Breast epithelium (tissue), 4 donors: ENCODE measurements around the gene MGAT4C. TPM values are rescaled to one million over a fixed set of nuclear protein-coding genes. Genes with fewer than 3 reads are reported as not detected.
"Not testable (repeated sequence)": the region's sequence is repeated elsewhere in the genome, so short reads cannot be mapped to it uniquely, and the experiment has no call there.

Experiments
- DNase-seq, 2 donors: peaks; one replicate each; pipeline ENCODE4 v3.0.0-alpha.2; 2019; ENCODE audit warnings: low spot score in 2 of 2
- H3K27ac ChIP-seq, 2 donors: fragments of 200-600 bp; sonication (generic) in 1 of 2; one replicate each; pipeline ENCODE4 v1.5.1; 2016 to 2019; ENCODE audit warnings: mild to moderate bottlenecking in 1 of 2
- H3K27me3 ChIP-seq, 2 donors: fragments of 200-600 bp; sonication (generic) in 1 of 2; one replicate each; pipeline versions ENCODE4 v1.5.1 to v1.6.0; 2017 to 2019; ENCODE audit warnings: control low read depth in 1 of 2, mild to moderate bottlenecking in 1 of 2
- H3K36me3 ChIP-seq: fragments of 200-600 bp; one replicate; pipeline ENCODE4 v1.5.1; 2019
- H3K4me1 ChIP-seq, 2 donors: fragments of 200-600 bp; sonication (generic); one replicate each; pipeline ENCODE4 v1.5.1; 2016 to 2019; ENCODE audit warnings: control low read depth in 1 of 2
- H3K4me3 ChIP-seq, 3 donors: fragments of 200-600 bp; sonication (generic); 1 replicate in 2 of 3; 2 replicates in 1 of 3; pipeline ENCODE4 v1.5.1; 2016 to 2019; ENCODE audit warnings: mild to moderate bottlenecking in 3 of 3, moderate library complexity in 2 of 3
- H3K9me3 ChIP-seq, 2 donors: fragments of 200-600 bp; sonication (generic) in 1 of 2; one replicate each; pipeline ENCODE4 v1.5.1; 2016 to 2019; ENCODE audit warnings: control low read depth in 1 of 2
- CTCF ChIP-seq, 3 donors: fragments of 450-650 bp; IDR thresholded peaks; one replicate each; pipeline ENCODE4 v1.5.1; 2016 to 2017; ENCODE audit warnings: antibody characterized with exemption in 3 of 3, mild to moderate bottlenecking in 3 of 3, moderate library complexity in 3 of 3
- POLR2A ChIP-seq: fragments of 450-650 bp; IDR thresholded peaks from one replicate; pipeline ENCODE4 v1.6.1; 2016; ENCODE audit warnings: antibody characterized with exemption, mild to moderate bottlenecking, moderate library complexity
- POLR2AphosphoS5 ChIP-seq, 3 donors: sonication (generic); formaldehyde crosslinking; IDR thresholded peaks; one replicate each; pipeline ENCODE4 v1.6.1; 2017; ENCODE audit warnings: antibody characterized with exemption in 3 of 3
- intact Hi-C: fragments of 100-400 bp; cut with DNase I; formaldehyde crosslinking; loops from one replicate; pipeline ENCODE4 v1.15.1; 2023; ENCODE audit warnings: low total_unique reads
- total RNA-seq, 3 donors: library from RNA; depleted of rRNA; stranded (reverse); fragments of >200 nt; gene quantifications; one replicate each; pipeline ENCODE4 v1.1.0, GENCODE V29; 2016

The MGAT4C gene
- 1 to 10 TPM in 1 of 3 donors, under 1 TPM in 1, not detected in 1; under 0.01 to 1.0 TPM for total RNA-seq

GRCh38 chr12:86256163-86256562 lies at the start of gene MGAT4C:
Gene MGAT4C (minus strand): TSS chr12:86256391.
- no peak within 1 kb of the TSS for H3K4me3 ChIP-seq
- no peak for TF ChIP-seq POLR2A
- TF ChIP-seq POLR2AphosphoS5 (IDR thresholded peaks at IDR 0.05), result no peak
- no peak for TF ChIP-seq CTCF (IDR thresholded peaks at IDR 0.05)
- H3K4me1 ChIP-seq, result no peaks in the 10 kb centered on the region
- intact Hi-C loops, result no loop called here
- H3K27ac ChIP-seq, result no peak within 1 kb of the TSS
- no peaks in the 10 kb centered on the region for H3K36me3 ChIP-seq
- DNase-seq, result no peak
- H3K27me3 ChIP-seq, result no peaks in the 10 kb centered on the region
- no peaks in the 10 kb centered on the region for H3K9me3 ChIP-seq

- not testable (repeated sequence) for H3K27me3 ChIP-seq, DNase-seq
Measured at GRCh38 chr12:86296396-86296795, 40.2 kb upstream of the MGAT4C start.

GRCh38 chr12:86293682-86294240 lies 37.6 kb upstream of the MGAT4C start:
- Histone ChIP-seq H3K9me3 (no peaks in the 10 kb centered on the region), H3K36me3 (no peaks in the 10 kb centered on the region), H3K27me3 (no peaks in the 10 kb centered on the region), H3K27ac (no peak overlapping the region), H3K4me3 (no peak overlapping the region), H3K4me1 (no peaks in the 10 kb centered on the region)
- TF ChIP-seq POLR2A, result no peak
- no peak for TF ChIP-seq CTCF (IDR thresholded peaks at IDR 0.05)
- no peak for TF ChIP-seq POLR2AphosphoS5 (IDR thresholded peaks at IDR 0.05)
- intact Hi-C loops, result no loop called here
- DNase-seq, result no peak

More at GRCh38 chr12:86296396-86296795, 40.2 kb upstream of the MGAT4C start:
- H3K4me1 ChIP-seq, H3K9me3 ChIP-seq, H3K36me3 ChIP-seq, H3K27ac ChIP-seq, intact Hi-C loops, H3K4me3 ChIP-seq: not testable (repeated sequence)

- intact Hi-C loops, result no loop called here
- TF ChIP-seq POLR2A, result no peak
- TF ChIP-seq POLR2AphosphoS5 (IDR thresholded peaks at IDR 0.05), result no peak
- no peak for TF ChIP-seq CTCF (IDR thresholded peaks at IDR 0.05)
- Histone ChIP-seq H3K9me3 (no peaks in the 10 kb centered on the region), H3K27ac (no peak overlapping the region), H3K4me1 (no peaks in the 10 kb centered on the region), H3K4me3 (no peak overlapping the region), H3K27me3 (no peaks in the 10 kb centered on the region), H3K36me3 (no peaks in the 10 kb centered on the region)
- DNase-seq, result no peak
Measured at GRCh38 chr12:86292480-86292879, 36.3 kb upstream of the MGAT4C start.

GRCh38 chr12:86290615-86291014 lies 34.4 kb upstream of the MGAT4C start:
- Histone ChIP-seq H3K4me3 (no peak overlapping the region), H3K9me3 (no peaks in the 10 kb centered on the region), H3K36me3 (no peaks in the 10 kb centered on the region), H3K4me1 (no peaks in the 10 kb centered on the region), H3K27ac (no peak overlapping the region), H3K27me3 (no peaks in the 10 kb centered on the region)
- DNase-seq, result no peak
- intact Hi-C loops, result no loop called here
- TF ChIP-seq POLR2AphosphoS5 (IDR thresholded peaks at IDR 0.05) (no peak), POLR2A (no peak), CTCF (IDR thresholded peaks at IDR 0.05) (no peak)

- no peak overlapping the region for H3K4me3 ChIP-seq
- H3K4me1 ChIP-seq, result no peaks in the 10 kb centered on the region
- H3K9me3 ChIP-seq, result no peaks in the 10 kb centered on the region
- H3K27me3 ChIP-seq, result no peaks in the 10 kb centered on the region
- no peaks in the 10 kb centered on the region for H3K36me3 ChIP-seq
- intact Hi-C loops, result no loop called here
- DNase-seq, result no peak
- TF ChIP-seq POLR2AphosphoS5 (IDR thresholded peaks at IDR 0.05) (no peak), POLR2A (no peak), CTCF (IDR thresholded peaks at IDR 0.05) (no peak)
- no peak overlapping the region for H3K27ac ChIP-seq
Measured at GRCh38 chr12:86286119-86286518, 29.9 kb upstream of the MGAT4C start.
